Thoracic aorta (tissue), 2 donors: Measurements from ENCODE around the gene RUNX1. TPM values are rescaled to one million over a fixed set of nuclear protein-coding genes. Genes with fewer than 3 reads are reported as not detected.

ENCODE experiments used
- ATAC-seq: fragments of 150-250 bp; one replicate; pipeline ENCODE4 v1.8.0; 2017; ENCODE audit warnings: low read depth; ENCODE audit not compliant: insufficient number of reproducible peaks, low FRiP score
- DNase-seq: peaks from one replicate; pipeline ENCODE4 v3.0.0-alpha.2; 2020; ENCODE audit warnings: low spot score
- H3K27ac ChIP-seq, 2 donors: fragments of 200-600 bp; sonication (generic); 1 replicate in 1 of 2; 2 replicates in 1 of 2; pipeline ENCODE4 v1.5.1; 2016; ENCODE audit warnings: mild to moderate bottlenecking in 2 of 2, moderate library complexity in 2 of 2
- H3K27me3 ChIP-seq: fragments of 200-600 bp; sonication (generic); replicated peaks from 2 replicates; pipeline ENCODE4 v1.6.0; 2016; ENCODE audit warnings: mild to moderate bottlenecking; ENCODE audit not compliant: insufficient read depth
- H3K36me3 ChIP-seq: fragments of 200-600 bp; sonication (generic); one replicate; pipeline ENCODE4 v1.5.1; 2016
- H3K4me1 ChIP-seq, 2 donors: fragments of 200-600 bp; sonication (generic); 1 replicate in 1 of 2; 2 replicates in 1 of 2; pipeline versions ENCODE4 v1.5.1 to v1.6.0; 2016; ENCODE audit warnings: low read depth in 2 of 2, mild to moderate bottlenecking in 1 of 2; ENCODE audit not compliant: control insufficient read depth in 1 of 2
- H3K4me3 ChIP-seq: fragments of 200-600 bp; sonication (generic); 2 replicates; pipeline ENCODE4 v1.5.1; 2016; ENCODE audit warnings: mild to moderate bottlenecking
- H3K9me3 ChIP-seq: fragments of 200-600 bp; sonication (generic); 2 replicates; pipeline ENCODE4 v1.5.1; 2016
- CTCF ChIP-seq: fragments of 200-600 bp; sonication (generic); IDR thresholded peaks from one replicate; pipeline ENCODE4 v1.5.1; 2019; ENCODE audit warnings: antibody characterized with exemption
- total RNA-seq, 2 donors: library from RNA; depleted of rRNA; stranded (reverse); fragments of >200 nt; gene quantifications; one replicate each; pipeline versions ENCODE4 v1.1.0 to v1.2.3, GENCODE V29; 2016

The RUNX1 gene
- total RNA-seq, 2 donors from 2014 or later, result 47.4 to 64.7 TPM

GRCh38 chr21:34878940-34879339 is 170.2 kb downstream of the RUNX1 start:
- no peak for ATAC-seq
- no peak for DNase-seq
- H3K36me3 ChIP-seq, result no peaks in the 10 kb centered on the region
- H3K4me1 ChIP-seq, result peaks cover 5 to 11% of the 10 kb centered on the region in 2 donors
- no peak overlapping the region for H3K4me3 ChIP-seq
- no peaks in the 10 kb centered on the region for H3K9me3 ChIP-seq
- no peak for TF ChIP-seq CTCF
- no peaks in the 10 kb centered on the region for H3K27me3 ChIP-seq
- H3K27ac ChIP-seq, result no peak overlapping the region

GRCh38 chr21:34878501-34878900 is 170.6 kb downstream of the RUNX1 start:
- ATAC-seq (no peak), DNase-seq (no peak)
- Histone ChIP-seq H3K4me3 (no peak overlapping the region), H3K9me3 (no peaks in the 10 kb centered on the region), H3K4me1 (peaks cover 5 to 11% of the 10 kb centered on the region in 2 donors), H3K36me3 (no peaks in the 10 kb centered on the region), H3K27me3 (no peaks in the 10 kb centered on the region), H3K27ac (no peak overlapping the region)
- TF ChIP-seq CTCF, result no peak

- no peaks in the 10 kb centered on the region for H3K27me3 ChIP-seq
- ATAC-seq (no peak), DNase-seq (no peak)
- no peak overlapping the region for H3K4me3 ChIP-seq
- no peaks in the 10 kb centered on the region for H3K9me3 ChIP-seq
- no peak overlapping the region for H3K27ac ChIP-seq
- H3K4me1 ChIP-seq, result peaks cover 5 to 11% of the 10 kb centered on the region in 2 donors
- no peak for TF ChIP-seq CTCF
- no peaks in the 10 kb centered on the region for H3K36me3 ChIP-seq
These were observed 171.5 kb downstream of the RUNX1 start for GRCh38 chr21:34877485-34878128.

GRCh38 chr21:34875830-34876229 is 173.3 kb downstream of the RUNX1 start:
- Histone ChIP-seq H3K36me3 (no peaks in the 10 kb centered on the region), H3K9me3 (no peaks in the 10 kb centered on the region), H3K27me3 (no peaks in the 10 kb centered on the region), H3K27ac (no peak overlapping the region), H3K4me3 (no peak overlapping the region), H3K4me1 (peaks cover 0 to 11% of the 10 kb centered on the region in 2 donors)
- no peak for ATAC-seq
- DNase-seq, result no peak
- no peak for TF ChIP-seq CTCF

- Histone ChIP-seq H3K4me1 (peaks cover 0 to 11% of the 10 kb centered on the region in 2 donors), H3K36me3 (no peaks in the 10 kb centered on the region), H3K27me3 (no peaks in the 10 kb centered on the region), H3K9me3 (no peaks in the 10 kb centered on the region), H3K4me3 (no peak overlapping the region), H3K27ac (no peak overlapping the region)
- DNase-seq (no peak), ATAC-seq (peak; percentile 28)
- TF ChIP-seq CTCF, result no peak
These were observed 174.2 kb downstream of the RUNX1 start for GRCh38 chr21:34874684-34875513.
